T1000 (cell line): Measurements from ENCODE around the gene ZNF644.
A peak's percentile ranks its signal among the peaks of the same experiment; 100 is the strongest.

Experiments
- DNase-seq: peaks from one replicate; lab custom pipeline; 2025; ENCODE audit warnings: mixed read lengths; lab: John Stamatoyannopoulos, UW

Gene ZNF644

GRCh38 chr1:91020967-91021685 is 709 bp downstream of the ZNF644 start:
- peak; percentile 75 for DNase-seq

- no peak for DNase-seq
These were observed 1.3 kb downstream of the ZNF644 start for GRCh38 chr1:91020486-91020885.

- DNase-seq, result no peak
These were observed 3.8 kb downstream of the ZNF644 start for GRCh38 chr1:91018006-91018405.

GRCh38 chr1:91015794-91016550 is 5.9 kb downstream of the ZNF644 start:
- DNase-seq, result no peak

GRCh38 chr1:91015358-91015780 is 6.5 kb downstream of the ZNF644 start:
- DNase-seq, result no peak

GRCh38 chr1:91014475-91014874 is 7.4 kb downstream of the ZNF644 start:
- no peak for DNase-seq

GRCh38 chr1:91013302-91013701 is 8.5 kb downstream of the ZNF644 start:
- DNase-seq, result no peak

- no peak for DNase-seq
These were observed 9.6 kb downstream of the ZNF644 start for GRCh38 chr1:91012196-91012595.

GRCh38 chr1:91011726-91012125 is 10.1 kb downstream of the ZNF644 start:
- DNase-seq, result no peak

GRCh38 chr1:91007827-91008226 is 14.0 kb downstream of the ZNF644 start:
- no peak for DNase-seq

- no peak for DNase-seq
These were observed 14.7 kb downstream of the ZNF644 start for GRCh38 chr1:91007092-91007491.

- no peak for DNase-seq
These were observed 15.5 kb downstream of the ZNF644 start for GRCh38 chr1:91006113-91006908.

- DNase-seq, result no peak
These were observed 16.6 kb downstream of the ZNF644 start for GRCh38 chr1:91005285-91005684.

- no peak for DNase-seq
These were observed 17.7 kb downstream of the ZNF644 start for GRCh38 chr1:91004145-91004544.

GRCh38 chr1:90996742-90997413 is 25.0 kb downstream of the ZNF644 start:
- no peak for DNase-seq

GRCh38 chr1:90995311-90995894 is 26.4 kb downstream of the ZNF644 start:
- DNase-seq, result no peak

- no peak for DNase-seq
These were observed 27.4 kb downstream of the ZNF644 start for GRCh38 chr1:90994461-90994860.

- DNase-seq, result no peak
These were observed 28.6 kb downstream of the ZNF644 start for GRCh38 chr1:90993245-90993644.

- no peak for DNase-seq
These were observed 31.1 kb downstream of the ZNF644 start for GRCh38 chr1:90990779-90991178.

GRCh38 chr1:90989990-90990389 is 31.8 kb downstream of the ZNF644 start:
- DNase-seq, result no peak

- DNase-seq, result no peak
These were observed 32.5 kb downstream of the ZNF644 start for GRCh38 chr1:90989302-90989701.

- DNase-seq, result no peak
These were observed 34.0 kb downstream of the ZNF644 start for GRCh38 chr1:90987841-90988240.
